GM13977 (cell line): Measurements from ENCODE around the gene PIAS4.

Experiments
- DNase-seq: peaks from one replicate; pipeline ENCODE4 v3.0.0; 2012; ENCODE audit warnings: low spot score
- CTCF ChIP-seq: IDR thresholded peaks from 2 replicates; pipeline ENCODE4 v1.5.1; 2012; ENCODE audit warnings: mild to moderate bottlenecking, control low read depth; ENCODE audit not compliant: insufficient read depth; ENCODE audit errors: extremely low read depth, missing control alignments
- in situ Hi-C: fragments of 300-500 bp; cut with MboI; formaldehyde crosslinking; loops from one replicate; pipeline ENCODE4 v1.12.0; 2022; ENCODE audit warnings: low sequenced_read_pairs, low pct_unique_long_range_greater_than_20kb, mixed read lengths, inconsistent platforms; ENCODE audit not compliant: unreplicated experiment

The PIAS4 gene

DNA sequence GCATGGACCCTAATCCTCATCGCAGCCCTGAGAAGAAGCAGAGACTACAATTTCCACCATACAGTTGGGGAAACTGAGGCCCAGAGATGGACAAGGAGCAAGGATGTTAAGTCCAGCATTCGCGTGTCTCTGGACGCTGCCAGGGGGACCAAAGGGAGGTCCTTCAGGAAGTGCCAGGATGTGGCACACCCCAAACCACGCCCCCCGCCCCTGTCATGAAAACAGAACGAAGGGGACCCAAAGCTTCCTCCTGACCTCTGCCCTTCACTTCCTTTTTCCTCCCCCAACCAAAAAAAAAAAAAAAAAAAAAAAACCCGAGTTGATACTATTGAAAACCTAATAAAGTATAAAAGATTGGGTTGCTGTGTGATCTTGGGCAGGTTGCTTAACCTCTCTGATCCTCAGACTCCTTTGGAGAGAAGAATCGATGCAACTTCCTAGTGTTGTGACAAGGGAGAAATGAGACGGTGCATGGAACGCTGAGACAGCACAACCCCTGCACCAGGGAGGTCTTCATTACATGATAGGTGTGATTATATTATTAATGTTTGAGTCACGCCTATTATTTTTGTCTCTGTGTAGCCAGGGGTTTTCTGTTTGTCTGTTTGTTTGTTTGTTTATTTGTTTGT lies 61.9 kb downstream of the PIAS4 start:
- in situ Hi-C loops = no loop called here

DNA sequence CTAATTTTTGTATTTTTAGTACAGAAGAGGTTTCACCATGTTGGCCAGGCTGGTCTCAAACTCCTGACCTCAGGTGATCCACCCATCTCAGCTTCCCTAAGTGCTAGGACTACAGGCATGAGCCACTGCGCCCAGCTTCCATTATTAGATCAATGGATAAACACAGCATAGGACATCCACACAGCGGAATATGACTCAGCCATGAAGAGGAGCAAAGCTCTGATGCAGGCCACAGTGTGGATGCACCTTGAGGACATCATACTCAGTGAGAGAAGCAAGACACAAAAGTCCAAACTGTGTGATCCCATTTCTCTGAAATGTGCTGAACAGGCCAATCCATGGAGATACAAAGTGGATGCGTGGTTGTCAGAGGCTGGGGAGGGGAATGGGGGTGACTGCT lies 64.1 kb downstream of the PIAS4 start:
- in situ Hi-C loops = no loop called here
- no peak for TF ChIP-seq CTCF
- DNase-seq = no peak

More for the DNA sequence above, 61.9 kb downstream of the PIAS4 start:
- TF ChIP-seq CTCF = no peak
- DNase-seq = no peak

GRCh38 chr19:4075373-4075772 lies 67.8 kb downstream of the PIAS4 start:
- no peak for TF ChIP-seq CTCF
- in situ Hi-C loops = no loop called here
- no peak for DNase-seq

DNA sequence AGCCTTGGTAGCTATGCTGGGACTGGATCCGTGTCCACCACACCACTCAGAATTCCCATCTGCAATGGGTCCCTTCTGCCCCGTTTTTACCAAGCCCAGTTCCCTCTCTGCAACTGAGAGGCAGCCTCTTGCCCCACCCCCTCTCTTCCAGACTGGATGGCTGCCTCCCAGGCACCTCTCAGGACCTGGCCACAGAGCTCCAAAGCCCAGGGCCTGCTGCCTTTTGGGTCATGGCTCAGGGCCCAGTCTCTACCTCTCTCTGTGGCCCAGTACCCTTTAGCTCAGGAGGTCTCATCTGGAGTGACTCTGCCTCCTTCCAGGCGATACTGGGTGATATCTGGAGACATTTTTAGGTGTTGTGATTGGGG lies 69.5 kb downstream of the PIAS4 start:
- DNase-seq = no peak
- in situ Hi-C loops = no loop called here
- no peak for TF ChIP-seq CTCF

GRCh38 chr19:4077800-4078684 lies 70.5 kb downstream of the PIAS4 start:
- in situ Hi-C loops = no loop called here
- TF ChIP-seq CTCF = no peak
- DNase-seq = peak; percentile 78

GRCh38 chr19:4080473-4080872 lies 72.9 kb downstream of the PIAS4 start:
- in situ Hi-C loops = no loop called here
- TF ChIP-seq CTCF = no peak
- DNase-seq = no peak
